Cortex of kidney (tissue), 1 donor: Measurements from ENCODE around the gene ADCY10.
"Not testable (repeated sequence)": the region's sequence is repeated elsewhere in the genome, so short reads cannot be mapped to it uniquely, and the experiment has no call there.

ENCODE experiments used
- DNase-seq: peaks from one replicate; lab custom pipeline; 2025; lab: John Stamatoyannopoulos, UW

Gene ADCY10

DNA sequence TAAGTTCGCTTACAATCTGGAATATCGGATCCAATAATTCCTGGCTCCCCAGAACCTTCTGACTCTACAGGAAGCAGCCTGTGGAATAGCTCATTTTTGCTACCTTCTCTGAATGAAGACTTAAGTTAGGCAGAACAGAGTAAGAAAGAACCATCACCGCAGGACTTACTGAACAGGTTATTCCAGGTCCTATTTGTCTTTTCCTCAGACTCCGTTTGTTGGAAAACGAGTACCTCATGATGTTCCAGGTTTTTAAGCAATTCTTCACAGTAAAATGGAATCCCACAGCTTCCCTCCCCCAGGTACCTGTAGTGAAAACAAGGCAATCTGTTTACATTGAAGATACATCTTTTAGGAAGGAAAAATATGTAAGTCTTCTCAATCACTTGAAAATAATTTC lies 59.8 kb downstream of the ADCY10 start:
- DNase-seq: no peak

DNA sequence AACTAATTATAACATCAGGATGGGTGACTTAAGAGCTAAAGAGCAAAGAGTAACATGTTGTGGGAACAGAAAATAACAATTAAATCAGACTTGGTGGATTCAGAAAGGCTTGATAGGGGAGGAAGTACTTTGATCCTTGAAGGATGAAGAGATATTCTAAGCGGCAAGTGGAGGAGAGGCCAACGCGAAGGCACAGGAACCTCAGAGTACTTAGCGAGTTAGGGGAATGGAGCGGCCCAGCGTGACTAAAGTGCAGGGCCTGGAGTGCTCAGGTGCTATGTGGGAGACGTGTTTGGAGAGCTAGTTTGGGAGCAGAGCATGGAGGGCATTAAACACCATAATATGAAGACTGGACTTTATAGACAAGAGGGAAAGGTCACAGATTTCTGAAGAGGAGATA lies 64.3 kb downstream of the ADCY10 start:
- no peak for DNase-seq

DNA sequence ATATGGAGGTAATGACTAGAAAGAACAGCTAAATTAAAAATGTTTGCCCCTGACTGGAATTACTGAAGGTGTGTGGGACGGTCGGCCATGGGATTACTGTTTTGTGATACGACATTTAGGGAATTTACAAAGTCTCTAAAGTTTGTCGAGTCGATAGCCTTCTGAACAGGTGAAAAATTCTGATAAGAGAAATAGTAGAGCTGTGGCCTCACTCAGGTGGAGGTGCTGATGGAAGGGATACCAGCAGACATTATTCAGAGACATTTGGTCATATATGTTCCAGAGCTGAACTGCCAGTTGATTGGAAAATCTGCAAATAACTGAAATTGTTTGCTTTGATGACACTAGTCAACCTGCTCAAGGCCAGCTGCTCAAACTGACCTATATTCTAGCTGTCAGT lies 71.1 kb downstream of the ADCY10 start:
- no peak for DNase-seq

DNA sequence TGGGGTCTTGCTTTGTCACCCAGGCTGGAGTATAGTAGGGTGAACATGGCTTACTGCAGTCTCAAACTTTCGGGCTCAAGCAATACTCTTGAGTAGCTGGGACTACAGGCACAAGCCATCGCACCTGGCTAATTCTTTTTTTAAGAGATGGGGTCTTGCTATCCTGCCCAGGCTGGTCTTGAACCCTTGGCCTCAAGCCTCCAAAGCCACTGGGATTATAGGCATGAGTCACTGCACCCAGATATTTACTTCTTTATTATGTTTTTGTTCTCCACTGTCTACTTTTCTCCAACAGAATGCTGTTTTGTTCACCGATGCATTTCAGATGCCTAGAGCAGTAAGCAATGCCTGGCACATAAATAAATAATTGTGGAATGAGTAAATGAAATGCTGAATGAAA lies 72.4 kb downstream of the ADCY10 start:
- DNase-seq: no peak

DNA sequence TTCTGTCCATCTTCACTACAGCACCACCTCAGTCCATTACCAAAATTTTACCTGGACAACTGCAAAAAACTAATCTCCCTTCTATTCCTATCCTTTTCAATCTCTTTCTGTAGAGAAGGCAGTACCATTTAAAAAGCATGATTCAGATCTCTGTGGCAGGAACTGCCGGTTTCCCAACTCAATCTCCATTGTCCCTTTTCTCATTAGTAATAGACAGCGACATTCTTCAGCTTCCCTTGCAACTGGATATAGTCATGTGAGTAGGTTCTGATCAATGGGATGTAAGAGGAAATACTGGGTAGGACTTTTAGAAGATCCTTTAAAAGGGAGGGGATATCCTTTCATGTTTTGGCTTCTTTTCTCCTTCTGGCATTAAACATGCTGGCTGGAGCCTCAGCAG lies 74.9 kb downstream of the ADCY10 start:
- DNase-seq: no peak

DNA sequence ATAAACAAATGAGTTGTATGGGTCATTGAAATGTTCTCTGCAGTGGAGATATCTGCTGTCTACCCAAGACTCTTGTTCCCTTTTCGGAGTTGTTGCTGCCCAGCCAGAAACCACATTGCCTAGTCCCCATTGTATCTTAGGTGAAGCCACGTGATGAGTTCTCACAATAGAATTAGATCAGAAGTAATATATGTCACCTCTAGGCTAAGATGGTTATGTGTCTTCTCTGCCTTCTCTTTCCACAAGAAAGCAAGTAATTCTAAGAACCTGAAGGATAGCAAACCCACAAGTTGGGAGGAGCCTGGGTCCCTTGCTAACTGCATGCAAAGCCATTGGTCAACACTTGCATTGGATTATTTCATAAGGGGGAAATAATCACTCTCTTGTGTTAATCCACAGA lies 76.6 kb downstream of the ADCY10 start:
- no peak for DNase-seq

DNA sequence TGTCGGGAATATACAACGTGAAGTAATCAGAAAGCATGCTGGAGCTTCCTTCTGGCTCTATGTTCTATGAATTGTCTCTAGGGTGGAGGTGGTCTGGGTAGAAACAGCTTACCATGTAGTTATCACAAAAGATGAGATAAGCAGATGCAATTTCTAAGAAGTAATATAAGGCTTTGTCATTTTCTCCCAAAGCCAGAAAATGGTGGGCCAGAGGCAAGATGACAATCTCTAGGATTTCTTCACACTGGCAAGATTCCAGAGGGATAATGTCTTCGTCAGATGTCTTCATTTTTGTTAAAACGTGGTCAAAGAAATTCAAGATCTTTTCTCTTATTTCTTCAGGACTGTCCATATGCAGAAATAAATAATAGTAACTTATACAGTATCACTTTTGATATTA lies 77.7 kb downstream of the ADCY10 start:
- DNase-seq: no peak

DNA sequence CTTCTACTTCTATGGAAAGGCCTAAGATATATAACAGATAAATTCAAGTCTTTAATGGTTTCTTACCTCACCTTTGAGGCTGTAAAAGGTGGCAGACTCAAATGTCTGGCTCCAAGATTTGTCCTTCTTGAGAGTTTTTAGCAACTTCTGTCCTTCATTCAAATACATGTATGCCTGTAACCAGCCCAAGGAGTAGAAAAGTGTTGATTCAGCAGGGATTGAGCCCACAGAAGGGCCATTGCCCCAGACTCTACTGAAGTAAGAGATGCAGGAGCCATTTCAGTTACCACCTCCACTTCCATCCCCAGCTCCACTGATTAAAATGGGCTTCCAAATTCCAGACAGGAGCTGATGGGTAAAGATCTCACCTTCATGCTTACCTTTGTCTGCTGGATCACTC lies 80.0 kb downstream of the ADCY10 start:
- no peak for DNase-seq

DNA sequence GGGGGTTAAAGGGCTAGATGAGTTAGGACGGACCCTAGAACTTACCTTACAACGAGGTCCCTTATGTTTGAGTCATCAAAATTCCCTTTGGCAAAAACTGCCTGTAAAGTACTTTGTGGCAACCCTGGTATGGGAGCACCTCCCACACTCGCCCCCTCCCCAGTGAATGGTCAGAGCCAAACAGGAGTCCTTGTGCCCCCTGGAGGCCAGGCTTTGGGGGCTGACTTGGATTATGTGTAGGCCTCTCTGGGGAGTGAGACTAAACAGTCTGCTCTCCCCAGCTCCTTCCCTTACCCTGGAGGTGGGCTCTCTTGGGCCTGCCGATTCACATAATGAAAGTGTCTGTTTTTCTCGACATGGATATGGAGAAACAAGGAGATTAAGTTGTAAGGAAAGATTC lies 81.2 kb downstream of the ADCY10 start:
- DNase-seq: no peak

DNA sequence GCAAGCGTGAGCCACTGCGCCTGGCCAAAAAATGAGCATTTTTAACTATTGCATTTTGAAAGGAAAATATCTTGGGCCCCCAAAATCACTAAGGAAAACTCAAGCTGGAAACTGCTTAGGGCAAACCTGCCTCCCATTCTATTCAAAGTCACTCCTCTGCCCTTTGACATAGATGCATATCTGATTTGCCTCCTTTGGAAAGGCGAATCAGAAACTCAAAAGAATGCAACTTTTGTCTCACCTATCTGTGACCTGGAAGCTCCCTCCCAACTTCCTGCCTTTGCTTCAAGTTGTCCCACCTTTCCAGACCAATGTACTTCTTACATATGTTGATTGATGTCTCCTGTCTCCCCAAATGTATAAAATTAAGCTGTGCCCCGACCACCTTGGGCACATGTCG lies 83.3 kb downstream of the ADCY10 start:
- not testable (repeated sequence) for DNase-seq

DNA sequence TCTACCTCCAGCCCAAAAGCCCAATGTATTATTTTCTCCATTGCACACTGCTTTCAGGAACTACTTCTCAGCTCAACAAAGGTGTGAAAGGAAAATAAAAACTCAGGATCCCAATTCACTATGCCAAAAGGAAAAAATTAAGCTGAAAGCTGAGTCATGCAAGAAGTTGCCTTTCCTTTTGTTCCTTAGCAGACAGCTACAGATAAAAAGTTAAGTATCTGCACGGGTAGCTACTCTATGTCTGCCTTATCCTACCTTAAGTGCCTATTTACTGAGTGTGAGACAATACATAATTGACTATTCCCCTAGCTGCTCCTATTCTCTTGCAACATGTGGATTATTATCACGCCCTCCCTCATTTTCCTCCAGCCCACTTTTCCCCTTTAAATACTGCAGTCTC lies 84.1 kb downstream of the ADCY10 start:
- no peak for DNase-seq

DNA sequence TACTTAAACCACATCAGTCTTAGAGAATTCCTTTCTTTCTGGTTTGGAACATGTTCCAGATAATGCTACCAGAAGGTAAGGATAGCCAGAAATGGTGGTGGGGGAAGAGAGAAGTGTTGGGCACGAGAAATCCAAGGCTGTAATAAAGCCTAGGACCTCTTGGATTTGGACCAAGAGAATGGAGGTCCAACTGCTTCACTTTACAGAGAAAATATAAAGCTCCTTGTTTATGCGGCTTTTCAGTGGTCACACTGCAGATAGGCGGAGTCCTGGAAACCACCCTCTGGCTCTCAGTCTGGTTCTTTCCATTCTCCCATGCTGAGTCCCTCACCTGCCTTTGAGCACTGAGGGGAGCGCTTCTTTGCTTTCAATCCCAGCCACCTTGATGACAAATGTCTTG lies 87.8 kb downstream of the ADCY10 start:
- DNase-seq: no peak

DNA sequence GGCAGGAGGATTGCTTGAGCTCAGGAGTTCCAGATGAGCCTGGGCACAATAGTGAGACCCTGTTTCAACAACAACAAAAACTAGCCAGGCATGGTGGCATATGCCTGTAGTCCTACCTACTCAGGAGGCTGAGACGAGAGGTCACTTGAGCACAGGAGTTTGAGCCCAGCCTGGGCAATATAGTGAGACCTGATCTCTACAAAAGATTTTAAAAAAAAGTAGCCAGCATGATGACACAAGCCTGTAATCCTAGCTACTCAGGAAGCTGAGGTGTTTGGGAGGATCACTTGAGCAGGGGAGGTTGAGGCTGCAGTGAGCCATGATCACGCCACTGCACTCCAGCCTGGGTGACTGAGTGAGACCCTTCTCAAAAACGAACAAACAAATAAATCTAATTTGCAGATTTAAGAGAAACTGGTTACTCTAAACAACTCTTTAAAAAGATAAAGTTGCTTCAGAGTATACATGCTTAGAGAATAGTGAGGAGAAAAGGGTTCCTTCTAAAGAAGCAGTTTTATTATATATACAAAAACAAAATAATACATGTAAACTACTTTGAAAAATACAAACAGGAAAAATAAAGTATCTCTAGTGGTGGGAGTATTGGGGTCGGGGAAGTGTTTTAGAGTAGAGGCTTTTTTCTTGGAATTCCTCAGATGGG lies 88.4 kb downstream of the ADCY10 start:
- no peak for DNase-seq

DNA sequence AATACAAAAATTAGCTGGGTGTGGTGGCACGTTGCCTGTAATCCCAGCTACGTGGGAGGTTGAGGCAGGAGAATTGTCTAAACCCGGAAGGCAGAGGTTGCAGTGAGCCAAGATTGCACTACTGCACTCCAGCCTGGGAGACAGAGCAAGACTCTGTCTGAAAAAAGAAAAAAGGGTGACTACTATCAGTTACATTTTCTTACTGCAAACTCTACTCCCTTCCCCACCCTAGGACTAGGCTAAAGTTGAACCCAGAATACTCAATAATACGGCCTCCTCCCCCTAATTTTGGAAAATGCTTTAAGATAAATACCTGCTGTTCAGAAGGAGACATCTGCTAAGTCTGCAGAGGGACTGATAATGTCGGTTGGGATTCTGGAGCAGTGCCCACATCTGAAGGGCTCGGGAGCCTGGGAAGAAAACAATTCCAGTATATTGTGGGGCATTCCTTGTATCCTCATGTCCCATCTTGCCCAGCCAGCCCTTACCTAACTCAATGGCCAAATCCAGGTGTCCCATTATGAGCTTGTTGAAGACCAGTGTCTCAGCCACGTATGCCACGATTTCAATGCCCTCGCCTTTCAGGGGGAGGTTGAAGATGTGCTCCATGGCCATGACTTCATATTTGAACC lies 89.7 kb downstream of the ADCY10 start:
- no peak for DNase-seq

DNA sequence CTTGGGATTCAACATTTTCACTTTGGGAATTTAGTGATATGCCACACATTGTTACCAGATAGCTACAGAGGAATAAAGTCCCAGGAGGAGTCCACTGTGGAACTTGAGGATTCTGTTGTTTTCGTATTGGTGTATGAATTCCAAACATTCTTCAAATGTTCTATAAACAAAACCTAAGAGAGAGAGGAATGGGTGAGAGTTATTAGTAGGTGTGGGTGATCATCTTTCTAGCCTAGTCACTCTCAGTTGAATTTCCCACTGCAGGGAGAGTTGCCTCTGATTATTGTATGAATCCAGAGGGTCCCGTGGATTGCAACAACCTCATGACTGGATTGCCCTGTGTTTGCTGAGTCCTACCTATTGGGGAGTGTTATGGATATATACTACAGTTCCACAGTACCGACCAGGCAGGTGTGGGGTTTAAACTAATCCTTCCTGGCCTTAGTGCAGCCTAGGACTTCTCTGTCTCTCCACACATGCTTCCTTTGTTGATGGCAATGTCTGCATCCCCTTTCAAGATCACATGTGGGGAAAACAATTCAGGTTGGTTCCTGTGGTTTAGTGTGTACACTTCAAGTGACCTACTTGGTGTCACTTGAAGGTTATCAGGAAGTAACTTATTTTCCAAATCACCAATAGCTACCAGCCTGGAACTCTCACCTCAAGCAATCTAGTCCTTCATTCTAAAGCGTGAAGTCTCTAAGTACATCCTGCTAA lies 91.8 kb downstream of the ADCY10 start:
- DNase-seq: no peak

DNA sequence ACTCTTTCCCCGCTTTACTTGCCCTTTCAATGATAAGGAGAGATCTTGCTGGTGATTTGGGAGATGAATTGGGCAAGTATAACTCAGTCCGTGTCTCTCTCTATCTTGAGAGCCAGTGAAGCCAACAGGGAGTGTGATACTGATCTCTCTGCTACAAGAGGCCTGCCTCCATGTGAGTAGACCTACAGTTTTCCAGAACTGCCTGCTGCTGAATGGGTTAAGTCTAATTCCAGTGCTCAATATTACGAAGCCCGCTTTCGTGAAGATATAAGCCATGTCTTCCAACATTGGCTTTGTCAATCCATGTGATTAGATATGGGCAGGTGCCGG lies 92.6 kb downstream of the ADCY10 start:
- no peak for DNase-seq

DNA sequence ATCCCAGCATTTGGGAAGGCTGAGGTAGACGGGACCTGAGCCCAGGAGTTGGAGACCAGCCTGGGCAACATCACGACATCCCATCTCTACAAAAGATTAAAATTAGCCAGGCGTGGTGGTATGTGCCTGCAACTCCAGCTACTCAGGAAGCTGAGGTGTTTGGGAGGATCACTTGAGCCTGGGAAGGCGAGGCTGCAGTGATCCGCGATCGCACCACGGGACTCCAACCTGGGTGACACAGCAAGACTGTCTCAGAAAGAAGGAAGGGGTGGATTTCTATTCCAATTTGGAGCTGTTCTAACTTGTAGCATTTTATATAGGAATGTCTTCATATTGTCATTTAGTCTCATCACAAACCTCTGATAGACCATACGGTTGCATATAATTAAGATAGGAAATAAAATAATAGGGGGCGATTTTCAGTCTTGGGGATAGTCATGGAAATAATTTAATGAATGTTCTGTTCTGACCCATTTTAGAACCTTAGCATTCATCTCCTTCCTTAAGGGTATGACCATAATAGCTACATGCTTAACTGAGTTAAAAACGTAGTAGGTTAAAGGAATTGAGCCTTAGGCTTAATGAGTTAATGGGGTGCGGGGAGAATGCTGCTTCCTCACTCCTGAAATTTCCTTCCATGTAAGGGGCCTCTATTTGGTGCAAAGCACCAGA lies 93.1 kb downstream of the ADCY10 start:
- no peak for DNase-seq

DNA sequence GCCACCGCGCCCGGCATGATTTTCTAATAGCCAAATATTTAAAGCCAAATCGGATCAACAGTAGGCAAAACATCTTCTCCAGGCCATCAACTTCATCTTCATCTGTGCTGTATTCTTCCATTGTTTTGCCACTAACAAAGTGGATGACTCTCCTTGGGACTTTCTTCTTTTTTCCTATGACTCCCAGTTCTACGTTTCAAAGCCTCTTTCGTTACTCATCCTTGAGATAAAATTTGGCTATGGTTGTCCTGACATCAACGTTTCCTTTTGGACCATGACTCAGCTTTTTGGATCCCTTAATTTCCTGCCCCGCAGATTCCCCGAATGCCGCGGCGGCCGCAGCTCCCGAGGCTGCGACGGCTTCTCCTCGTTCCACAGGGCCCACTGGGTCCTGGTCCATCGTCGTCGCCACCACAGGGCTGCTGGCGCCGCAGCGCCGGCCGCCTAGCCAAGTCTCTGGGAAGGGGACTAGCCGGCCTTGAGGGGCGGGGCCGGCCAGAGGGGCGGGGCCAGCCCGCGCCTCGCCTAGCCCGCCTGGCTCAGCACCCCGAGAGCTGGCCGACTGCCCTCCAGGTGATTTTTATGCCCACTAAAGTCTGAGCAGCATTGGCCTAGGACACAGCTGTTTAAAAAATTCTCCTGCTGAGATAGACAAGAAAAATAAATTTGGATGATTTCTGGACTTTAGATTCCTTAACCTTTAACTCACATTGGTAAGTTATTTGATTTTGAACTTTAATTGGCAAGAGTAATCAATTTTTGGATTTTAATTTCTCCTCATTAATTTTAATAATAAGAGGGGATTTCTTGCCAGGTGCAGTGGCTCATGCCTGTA lies 93.9 kb downstream of the ADCY10 start:
- no peak for DNase-seq

DNA sequence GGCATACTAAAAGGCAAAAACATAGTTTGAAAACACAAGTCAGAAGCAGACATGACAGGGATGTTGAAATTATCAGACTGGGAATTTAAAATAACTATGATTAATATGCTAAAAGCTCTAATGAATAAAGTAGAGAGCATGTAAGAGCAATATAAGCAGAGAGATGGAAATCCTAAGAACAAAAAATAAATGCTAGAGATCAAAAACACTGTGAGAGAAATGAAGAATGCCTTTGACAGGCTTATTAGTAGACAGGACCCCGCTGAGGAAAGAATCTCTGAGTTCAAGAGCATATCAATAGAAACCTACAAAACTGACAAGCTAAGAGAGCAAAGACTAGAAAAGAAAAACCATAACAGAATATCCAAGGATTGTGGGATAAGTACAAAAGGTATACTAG lies 98.3 kb downstream of the ADCY10 start:
- no peak for DNase-seq

DNA sequence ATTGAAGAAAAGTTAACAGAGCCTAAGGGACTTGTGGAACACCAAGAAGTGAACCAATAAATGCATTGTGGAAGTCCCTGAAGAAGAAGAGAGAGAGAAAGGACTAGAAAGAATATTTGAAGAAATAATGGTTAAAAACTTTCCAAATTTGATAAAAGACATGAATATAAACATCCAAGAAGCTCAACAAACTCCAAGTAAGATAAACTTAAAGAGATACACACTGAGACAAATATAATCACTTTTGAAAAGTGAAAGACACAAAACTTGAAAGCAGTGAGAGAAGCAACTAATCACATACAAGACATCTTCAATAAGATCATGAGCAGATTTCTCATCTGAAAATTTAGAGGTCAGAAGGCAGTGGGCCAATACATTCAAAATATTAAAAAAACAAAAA lies 101.0 kb downstream of the ADCY10 start:
- DNase-seq: no peak

DNA sequence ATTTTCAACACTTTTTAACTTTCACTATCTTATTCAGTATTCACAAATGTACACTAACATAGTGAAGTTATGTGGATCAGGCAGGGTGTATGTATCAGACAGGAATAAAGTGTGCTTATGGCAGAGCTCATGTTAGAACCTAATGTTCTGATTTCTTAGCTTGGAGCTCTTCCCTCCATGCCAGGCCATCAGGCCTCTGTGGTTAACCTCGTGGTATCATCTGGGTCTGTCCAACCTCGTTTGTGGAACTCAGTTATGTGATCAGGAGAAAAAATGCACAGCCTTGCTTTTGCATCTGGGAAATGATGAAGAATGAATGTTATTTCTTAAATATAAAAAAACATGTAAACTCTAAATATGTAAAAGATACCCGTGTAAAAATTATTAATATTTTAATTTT lies 105.2 kb downstream of the ADCY10 start:
- no peak for DNase-seq

DNA sequence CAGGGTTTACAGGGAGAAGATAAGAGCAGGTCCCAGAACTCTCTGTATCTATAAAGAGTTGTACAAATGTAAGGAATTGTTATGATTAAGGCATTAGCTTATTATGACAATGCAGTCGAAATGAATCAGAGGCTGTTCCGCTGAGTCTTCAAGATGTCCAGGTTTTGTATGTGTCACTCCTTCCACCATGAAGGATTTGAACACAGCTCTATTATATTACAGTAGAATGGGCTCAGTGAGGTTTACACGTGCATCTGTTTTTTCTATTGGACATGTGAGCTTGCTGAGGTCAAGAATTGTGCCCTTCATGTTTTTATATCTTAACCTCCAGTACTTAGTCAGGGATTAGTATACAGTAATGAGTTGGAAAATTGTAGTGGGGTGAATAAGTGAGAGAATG lies 105.8 kb downstream of the ADCY10 start:
- no peak for DNase-seq
